ENCODE results near the gene B3GAT2.

B3GAT2 gene

GRCh38 chr6:70894001-70894400 is 62.9 kb downstream of the B3GAT2 start:
- TF ChIP-seq EZH2 (optimal IDR thresholded peaks at IDR 0.05; ENCODE audit: low read depth, low read length) (no peak), EZH2phosphoT487 (IDR thresholded peaks at IDR 0.05; ENCODE audit: low read length) (no peak), CTCF (IDR thresholded peaks at IDR 0.05; ENCODE audit: low read length) (no peak)
- Histone ChIP-seq H3K9ac (ENCODE audit: low read length) (no peak overlapping the region), H3K9me2 (replicated peaks; ENCODE audit: insufficient read depth, low read length) (no peaks in the 10 kb centered on the region), H3F3A (ENCODE audit: insufficient read depth, low read length) (no peaks in the 10 kb centered on the region), H3K27me3 (replicated peaks; ENCODE audit: insufficient read depth, low read length) (no peaks in the 10 kb centered on the region), H4K20me1 (ENCODE audit: insufficient read depth, low read length) (no peaks in the 10 kb centered on the region), H2AFZ (ENCODE audit: low read length) (no peak overlapping the region), H3K4me1 (ENCODE audit: low read length) (no peaks in the 10 kb centered on the region), H3K4me2 (ENCODE audit: low read depth, low read length) (no peak overlapping the region), H3K79me2 (ENCODE audit: low read length) (no peaks in the 10 kb centered on the region), H3K36me3 (replicated peaks; ENCODE audit: insufficient read depth, low read length) (no peaks in the 10 kb centered on the region), H3K9me3 (replicated peaks; ENCODE audit: insufficient read depth, low read length) (no peaks in the 10 kb centered on the region), H3K27ac (ENCODE audit: low read length) (no peak overlapping the region), H3K4me3 (ENCODE audit: low read length) (no peak overlapping the region)
- no peak for DNase-seq

DNA sequence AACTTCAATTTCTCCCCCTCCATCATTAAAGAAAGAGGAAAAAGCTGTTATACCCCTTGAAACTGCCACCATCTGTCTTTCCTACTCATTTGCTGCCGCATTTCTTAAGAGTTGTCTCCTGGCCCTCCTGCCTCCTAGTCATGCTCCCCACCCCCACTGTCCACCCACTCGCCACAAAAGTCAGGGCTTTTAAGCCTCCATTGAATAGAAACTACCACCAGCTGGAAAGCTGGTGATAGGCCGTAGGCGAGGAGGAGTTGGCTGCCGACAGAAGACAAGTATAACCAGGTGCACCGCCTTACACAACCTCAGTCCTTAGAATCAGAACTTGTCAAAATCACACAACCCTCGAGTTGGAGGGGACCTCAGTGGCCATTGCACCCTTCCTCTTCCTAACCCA is 67.6 kb downstream of the B3GAT2 start:
- Histone ChIP-seq H3K79me2 (ENCODE audit: low read length) (no peaks in the 10 kb centered on the region), H2AFZ (ENCODE audit: low read length) (no peak overlapping the region), H4K20me1 (ENCODE audit: insufficient read depth, low read length) (no peaks in the 10 kb centered on the region), H3K36me3 (replicated peaks; ENCODE audit: insufficient read depth, low read length) (no peaks in the 10 kb centered on the region), H3F3A (ENCODE audit: insufficient read depth, low read length) (no peaks in the 10 kb centered on the region), H3K4me3 (ENCODE audit: low read length) (no peak overlapping the region), H3K27ac (ENCODE audit: low read length) (no peak overlapping the region), H3K9ac (ENCODE audit: low read length) (no peak overlapping the region), H3K4me1 (ENCODE audit: low read length) (no peaks in the 10 kb centered on the region), H3K9me2 (replicated peaks; ENCODE audit: insufficient read depth, low read length) (no peaks in the 10 kb centered on the region), H3K27me3 (replicated peaks; ENCODE audit: insufficient read depth, low read length) (no peaks in the 10 kb centered on the region), H3K4me2 (ENCODE audit: low read depth, low read length) (no peak overlapping the region), H3K9me3 (replicated peaks; ENCODE audit: insufficient read depth, low read length) (no peaks in the 10 kb centered on the region)
- TF ChIP-seq EZH2 (optimal IDR thresholded peaks at IDR 0.05; ENCODE audit: low read depth, low read length) (no peak), EZH2phosphoT487 (IDR thresholded peaks at IDR 0.05; ENCODE audit: low read length) (no peak), CTCF (IDR thresholded peaks at IDR 0.05; ENCODE audit: low read length) (no peak)
- no peak for DNase-seq

GRCh38 chr6:70886661-70887060 is 70.2 kb downstream of the B3GAT2 start:
- no peak overlapping the region for H3K27ac ChIP-seq (ENCODE audit: low read length)
- no peak for DNase-seq
- H3K4me2 ChIP-seq (ENCODE audit: low read depth, low read length), result no peak overlapping the region

More at GRCh38 chr6:70886661-70887060, 70.2 kb downstream of the B3GAT2 start:
- no peaks in the 10 kb centered on the region for H3K36me3 ChIP-seq (replicated peaks; ENCODE audit: insufficient read depth, low read length)
- H3K9ac ChIP-seq (ENCODE audit: low read length), result no peak overlapping the region
- no peaks in the 10 kb centered on the region for H3K27me3 ChIP-seq (replicated peaks; ENCODE audit: insufficient read depth, low read length)
- no peaks in the 10 kb centered on the region for H3K9me2 ChIP-seq (replicated peaks; ENCODE audit: insufficient read depth, low read length)
- no peak overlapping the region for H2AFZ ChIP-seq (ENCODE audit: low read length)
- H3F3A ChIP-seq (ENCODE audit: insufficient read depth, low read length), result no peaks in the 10 kb centered on the region
- H4K20me1 ChIP-seq (ENCODE audit: insufficient read depth, low read length), result no peaks in the 10 kb centered on the region
- TF ChIP-seq CTCF (IDR thresholded peaks at IDR 0.05; ENCODE audit: low read length), result no peak
- no peak for TF ChIP-seq EZH2phosphoT487 (IDR thresholded peaks at IDR 0.05; ENCODE audit: low read length)
- no peak for TF ChIP-seq EZH2 (optimal IDR thresholded peaks at IDR 0.05; ENCODE audit: low read depth, low read length)
- H3K4me1 ChIP-seq (ENCODE audit: low read length), result no peaks in the 10 kb centered on the region
- no peaks in the 10 kb centered on the region for H3K9me3 ChIP-seq (replicated peaks; ENCODE audit: insufficient read depth, low read length)
- H3K79me2 ChIP-seq (ENCODE audit: low read length), result no peaks in the 10 kb centered on the region
- no peak overlapping the region for H3K4me3 ChIP-seq (ENCODE audit: low read length)

Measured in MM.1S (cell line).